Astrocyte of the hippocampus (primary cell): ENCODE measurements around the gene NFKBIE.

Experiments used
- DNase-seq: peaks from one replicate; pipeline ENCODE4 v3.0.0; 2011; ENCODE audit warnings: low read depth, low spot score

NFKBIE gene

GRCh38 chr6:44272999-44273566, 7.7 kb upstream of the NFKBIE start:
- DNase-seq, result no peak

DNA sequence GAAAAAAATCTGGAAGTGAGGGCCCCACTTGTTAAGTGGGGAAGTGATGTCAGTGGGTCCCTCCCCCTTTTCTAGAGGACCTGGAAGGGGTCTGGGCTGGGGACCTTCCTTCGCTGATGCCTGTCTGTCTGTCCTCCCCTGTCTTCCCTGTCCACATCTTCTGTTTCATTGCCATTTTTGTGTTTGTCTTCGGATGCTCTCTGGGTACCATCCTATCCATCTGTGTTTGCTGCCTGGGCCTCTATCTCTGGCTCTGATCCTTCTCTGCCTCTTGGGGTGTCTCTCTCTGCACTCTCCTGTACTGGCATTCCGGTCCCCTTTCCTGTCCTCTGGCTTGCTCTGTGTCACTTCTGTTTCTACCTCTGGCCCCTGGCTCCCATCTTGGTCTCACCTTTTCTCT, 7.2 kb upstream of the NFKBIE start:
- DNase-seq, result no peak

DNA sequence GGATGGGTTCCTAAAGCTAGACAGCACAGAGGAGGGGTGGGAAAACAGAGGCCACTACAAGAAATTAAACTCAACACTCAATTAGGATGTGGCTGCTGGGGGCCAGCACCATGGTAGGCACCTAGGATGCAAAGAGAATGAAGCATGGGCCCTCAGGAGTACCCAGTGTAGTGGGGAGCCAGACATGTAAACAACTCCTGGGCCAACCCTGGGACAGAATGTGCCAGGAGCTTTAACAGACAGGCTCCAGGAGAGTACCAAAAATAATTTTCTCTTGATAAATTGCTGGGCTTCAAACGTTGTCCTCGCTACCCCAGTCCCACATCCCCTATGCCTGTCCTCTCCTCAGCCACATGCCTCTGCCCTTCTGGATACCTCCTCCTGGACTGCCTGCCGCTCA, 6.6 kb upstream of the NFKBIE start:
- DNase-seq, result no peak

GRCh38 chr6:44271406-44271723, 6.0 kb upstream of the NFKBIE start:
- no peak for DNase-seq

DNA sequence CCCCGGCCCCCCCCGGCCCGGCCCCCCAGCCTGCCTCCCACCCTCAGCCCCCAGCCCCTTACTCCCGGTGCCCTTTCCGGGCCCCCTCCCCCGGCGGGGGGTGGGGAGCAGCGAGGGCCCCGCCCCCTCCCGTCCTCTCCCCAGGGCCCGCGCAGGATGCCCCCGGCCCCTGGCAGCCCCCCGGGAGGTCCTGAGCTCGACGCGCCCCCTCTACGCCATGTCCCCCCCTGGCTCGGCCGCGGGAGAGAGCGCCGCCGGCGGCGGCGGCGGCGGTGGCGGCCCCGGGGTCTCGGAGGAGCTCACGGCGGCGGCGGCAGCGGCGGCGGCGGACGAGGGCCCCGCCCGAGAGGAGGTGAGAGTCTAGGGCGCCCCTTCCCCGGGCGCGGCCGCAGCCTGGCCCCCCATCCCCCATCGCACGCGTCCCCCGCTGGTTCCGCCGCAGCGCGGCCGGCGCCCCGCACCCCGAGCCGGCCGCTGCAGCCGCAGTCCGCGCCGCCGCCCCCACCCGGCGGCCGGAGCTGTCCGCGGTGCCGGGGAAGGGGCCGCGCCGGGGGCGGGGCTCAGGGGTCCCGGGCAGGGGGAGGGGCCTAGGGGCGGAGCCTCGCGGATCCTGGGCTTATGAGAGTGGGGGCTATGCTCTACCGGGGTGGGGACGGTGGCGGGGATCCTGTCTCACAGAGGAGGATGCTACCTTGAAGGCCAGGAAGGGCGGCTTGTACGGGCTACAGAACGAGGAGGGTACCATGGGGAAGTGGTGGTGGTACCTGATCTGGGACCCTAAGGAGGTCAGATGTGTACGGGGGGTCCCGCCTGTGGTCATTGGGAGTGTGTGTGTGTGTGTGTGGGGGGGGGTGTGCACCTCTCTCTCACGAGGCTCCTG, 5.4 kb upstream of the NFKBIE start:
- peak; percentile 35 for DNase-seq

GRCh38 chr6:44269921-44270525, 4.7 kb upstream of the NFKBIE start, which contains the start of gene TMEM151B:
Gene TMEM151B (plus strand): TSS chr6:44270450. CDS start chr6:44270743, 293 bp downstream.
- no peak for DNase-seq

DNA sequence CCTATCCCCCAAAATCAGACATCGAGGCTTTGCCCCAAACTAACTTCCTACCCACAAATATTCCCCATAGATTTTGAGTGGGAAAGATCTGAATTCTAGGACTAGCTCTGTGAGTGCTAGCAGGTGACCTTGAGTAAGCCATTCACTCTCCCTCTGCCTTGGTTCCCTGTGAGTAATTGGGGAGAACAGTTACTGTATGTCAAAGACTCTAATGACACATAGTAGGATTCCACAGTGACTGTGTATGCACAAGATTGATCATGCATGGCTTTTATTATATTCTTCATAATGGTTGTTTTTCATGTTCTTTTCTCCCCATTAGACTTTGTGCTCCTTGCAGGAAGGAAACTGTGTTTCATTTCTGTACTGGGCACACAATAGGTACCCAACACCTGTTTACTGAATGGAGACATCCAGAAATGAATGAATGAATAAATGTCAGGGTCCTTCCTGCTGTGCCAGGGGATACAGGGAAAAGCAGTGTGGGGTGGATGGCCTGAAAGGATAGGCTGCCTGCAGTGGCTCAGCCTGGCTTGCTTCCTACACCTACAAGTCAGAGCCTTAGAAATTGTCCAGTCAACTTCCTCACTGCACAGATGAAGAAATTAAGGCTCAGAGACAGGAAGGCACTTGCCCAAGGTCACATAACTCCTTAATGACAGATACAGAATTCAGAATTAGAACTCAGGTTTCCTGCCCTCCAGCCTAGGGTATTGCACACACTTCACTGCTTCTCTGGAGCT, 4.0 kb upstream of the NFKBIE start:
- no peak for DNase-seq

- DNase-seq, result peak; percentile 70
These were observed 2.8 kb upstream of the NFKBIE start for GRCh38 chr6:44268095-44268628.

GRCh38 chr6:44267252-44267651, 1.9 kb upstream of the NFKBIE start:
- DNase-seq, result no peak

- no peak for DNase-seq
These were observed 996 bp upstream of the NFKBIE start for GRCh38 chr6:44266347-44266746.

DNA sequence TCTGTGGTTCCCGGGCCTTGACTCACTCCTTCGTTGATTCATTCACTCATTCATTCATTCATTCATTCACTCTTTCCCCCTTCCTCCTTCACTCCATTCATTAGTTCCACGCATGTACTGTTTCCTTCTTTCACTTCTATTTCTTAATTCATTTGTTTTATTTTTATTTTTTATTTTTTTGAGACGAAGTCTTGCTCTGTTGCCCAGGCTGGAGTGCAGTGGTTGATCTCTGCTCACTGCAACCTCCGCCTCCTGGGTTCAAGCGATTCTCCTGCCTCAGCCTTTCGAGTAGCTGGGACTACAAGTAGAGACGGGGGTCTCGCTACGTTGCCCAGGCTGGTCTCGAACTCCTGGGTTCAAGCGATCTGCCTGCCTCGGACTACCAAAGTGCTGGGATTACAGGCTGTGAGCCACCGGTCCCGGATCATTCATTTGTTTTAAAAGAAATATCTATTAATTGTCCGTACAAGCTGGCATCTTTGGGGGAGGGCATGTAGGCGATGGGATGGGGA, 427 bp upstream of the NFKBIE start:
- DNase-seq, result no peak

DNA sequence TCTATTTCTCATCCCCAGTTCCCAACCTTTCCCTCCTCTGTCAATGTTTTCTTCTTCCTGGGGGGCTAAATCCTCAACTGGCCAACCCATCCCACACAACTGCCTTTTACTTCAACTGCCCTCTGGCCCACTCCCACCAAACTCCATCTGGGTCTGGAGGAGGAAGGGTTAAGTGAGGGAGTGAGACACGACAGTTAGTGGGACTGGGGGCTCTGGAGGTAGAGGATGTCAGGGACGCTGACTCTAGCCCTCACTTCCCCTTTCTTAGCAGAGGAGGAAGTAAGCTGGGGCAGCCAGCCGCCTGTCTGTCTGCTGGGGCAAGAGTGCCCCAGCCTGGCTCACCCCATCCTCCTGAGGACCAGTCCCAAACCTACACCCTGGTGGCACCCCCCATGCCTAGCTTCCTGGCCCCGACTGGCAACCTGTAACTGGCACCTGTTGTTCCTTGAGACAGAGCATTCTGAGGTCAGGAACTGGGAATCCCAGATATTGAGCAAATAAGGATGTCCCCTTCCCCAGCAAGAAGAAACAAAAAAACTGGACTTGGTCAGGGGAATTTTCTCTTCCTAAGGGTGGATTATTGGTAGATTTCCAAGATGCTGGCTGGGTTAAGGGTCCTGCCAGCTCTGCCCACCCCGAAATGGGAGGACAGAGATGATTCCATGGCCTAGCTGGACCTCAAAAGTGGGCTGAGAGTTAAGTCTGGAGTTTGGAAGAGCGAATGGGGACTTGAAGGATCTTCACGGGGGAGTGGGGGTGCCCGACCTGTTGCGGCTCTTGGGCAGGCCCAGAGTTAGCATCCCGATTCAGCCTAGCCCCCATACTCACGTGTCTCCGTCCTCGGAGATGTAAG, 971 bp downstream of the NFKBIE start:
- no peak for DNase-seq

DNA sequence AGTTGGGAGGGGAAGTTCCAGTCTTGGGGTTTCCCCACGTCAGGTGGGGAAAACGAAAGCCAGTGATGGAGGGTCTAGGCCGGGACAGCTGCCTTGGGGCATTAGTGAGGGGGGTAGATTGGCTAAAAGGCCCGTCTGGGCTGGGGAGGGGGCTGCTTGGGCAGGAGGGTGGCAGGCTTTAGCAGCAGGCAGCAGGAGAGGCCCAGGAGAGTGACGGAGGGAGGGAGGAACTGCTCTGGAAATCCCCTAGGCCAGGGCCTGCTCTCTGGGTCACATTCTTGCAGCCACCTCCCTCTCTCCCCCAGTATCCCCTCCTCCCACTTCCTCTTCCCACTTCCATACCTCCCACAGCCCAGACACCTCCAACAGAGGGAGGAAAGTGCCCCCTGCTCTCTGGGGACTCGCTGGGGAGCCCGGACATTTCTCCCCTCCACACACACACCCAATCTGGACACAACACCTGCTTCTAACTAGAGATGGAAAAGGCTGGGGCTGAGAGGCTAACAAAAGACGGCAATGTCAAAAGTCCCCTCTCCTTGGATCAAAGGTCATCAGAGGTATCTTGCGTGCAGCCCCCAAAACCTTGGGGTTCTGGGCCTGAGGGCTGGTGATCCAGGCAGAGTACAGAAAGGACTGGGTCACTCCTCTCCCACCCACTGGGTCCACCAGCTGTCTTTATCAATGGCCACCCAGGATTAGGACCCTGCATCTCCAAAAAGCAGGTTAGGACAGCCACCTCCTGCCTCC, 1.8 kb downstream of the NFKBIE start:
- peak; percentile 47 for DNase-seq

DNA sequence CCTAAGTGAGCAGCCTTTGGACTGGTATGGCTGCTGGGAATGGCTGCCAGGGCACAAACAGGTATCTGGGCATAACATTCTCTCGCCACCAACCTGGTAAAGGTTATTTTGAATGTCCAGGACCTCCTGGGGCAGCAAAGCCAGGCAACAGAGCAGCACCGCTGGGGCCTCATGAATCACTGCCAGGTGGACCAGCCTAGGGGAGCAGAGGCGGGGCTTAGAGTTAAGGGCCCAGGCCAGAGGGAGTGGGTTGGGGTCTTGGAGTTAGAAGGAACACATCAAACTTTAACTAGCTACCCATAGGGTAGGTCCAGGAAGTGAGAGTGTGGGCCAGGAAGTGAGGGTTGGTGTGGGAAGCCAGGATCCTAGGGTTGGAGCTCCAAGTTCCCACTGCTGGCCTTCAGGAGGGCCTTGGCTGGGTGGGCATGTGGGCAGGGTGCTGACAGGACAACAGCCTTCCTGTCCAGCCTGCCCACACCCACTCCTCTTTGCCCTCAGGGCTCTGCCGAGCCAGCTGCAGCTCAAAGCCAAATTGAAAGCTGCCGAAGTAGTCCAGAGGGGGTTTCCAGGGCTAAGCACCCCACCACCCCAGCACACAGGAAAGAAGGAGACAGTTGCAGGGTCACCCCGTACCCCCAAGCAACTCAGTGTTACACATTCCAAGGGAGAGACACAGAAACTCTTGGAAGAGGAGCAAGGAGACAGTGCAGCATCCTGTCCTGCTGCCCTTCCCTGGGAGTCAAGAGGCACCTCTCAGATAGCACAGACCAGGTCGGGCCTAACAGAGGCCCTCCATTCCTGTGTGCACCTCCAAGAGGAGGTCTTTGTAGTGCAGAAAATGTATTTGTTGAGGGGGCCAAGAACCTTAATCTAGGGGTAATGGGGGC, 2.6 kb downstream of the NFKBIE start:
- DNase-seq, result no peak

DNA sequence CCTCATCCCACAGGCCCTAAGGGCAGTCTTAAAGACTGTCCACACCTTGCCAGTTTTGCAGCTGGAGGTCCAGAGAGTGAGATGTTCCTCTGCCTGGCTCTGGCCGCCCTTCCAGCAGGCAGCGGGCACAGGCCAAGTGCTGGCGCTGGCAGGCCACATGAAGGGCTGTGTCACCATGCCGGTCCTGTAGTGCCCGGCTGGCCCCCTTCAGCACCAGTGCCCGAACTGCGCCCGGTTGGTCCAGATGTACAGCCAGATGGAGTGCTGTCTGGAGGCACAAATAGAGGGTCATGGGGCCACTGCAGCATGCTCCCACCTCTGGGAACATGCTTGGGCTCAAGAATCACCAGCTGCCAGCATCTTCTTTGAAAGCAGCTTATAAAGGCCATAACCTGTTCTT, 3.8 kb downstream of the NFKBIE start:
- no peak for DNase-seq

GRCh38 chr6:44260451-44261297, 4.7 kb downstream of the NFKBIE start:
- no peak for DNase-seq

DNA sequence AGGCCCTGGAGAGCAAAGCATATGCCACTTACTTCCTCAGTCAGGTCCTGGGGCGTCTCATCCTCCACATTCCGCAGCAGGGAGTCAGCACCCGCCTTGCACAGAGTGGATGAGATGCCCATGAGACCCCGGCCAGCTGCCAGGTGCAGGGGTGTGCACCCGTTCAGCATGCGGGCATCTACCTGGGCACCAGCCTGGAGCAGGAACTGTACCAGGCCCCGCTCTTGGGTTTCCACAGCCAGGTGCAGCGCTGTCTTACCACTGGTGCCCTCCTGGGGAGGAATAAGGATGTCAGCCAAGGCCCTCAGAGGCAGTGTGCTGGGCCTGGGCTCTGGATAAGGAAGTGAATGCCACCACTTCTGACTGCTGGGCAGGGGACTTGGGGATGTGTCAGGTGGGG, 5.3 kb downstream of the NFKBIE start:
- no peak for DNase-seq

- no peak for DNase-seq
These were observed 6.4 kb downstream of the NFKBIE start for GRCh38 chr6:44258921-44259320.
